HG02970 (cell line): ENCODE measurements around the gene AMER3.

Experiments used
- ATAC-seq: cut with Tn5 transposase; IDR thresholded peaks from one replicate; pipeline ENCODE4 v1.9.1; 2021; ENCODE audit warnings: mild to moderate bottlenecking, moderate library complexity, moderate number of reproducible peaks; ENCODE audit not compliant: unreplicated experiment, low FRiP score

Gene AMER3

GRCh38 chr2:130769343-130769907 lies 14.1 kb downstream of the AMER3 start:
- no peak for ATAC-seq

GRCh38 chr2:130776550-130776949 lies 21.2 kb downstream of the AMER3 start:
- ATAC-seq = no peak

GRCh38 chr2:130778781-130779180 lies 23.4 kb downstream of the AMER3 start:
- ATAC-seq = no peak

GRCh38 chr2:130785466-130786055 lies 30.2 kb downstream of the AMER3 start:
- no peak for ATAC-seq

GRCh38 chr2:130786076-130786475 lies 30.7 kb downstream of the AMER3 start:
- no peak for ATAC-seq

GRCh38 chr2:130787841-130788240 lies 32.5 kb downstream of the AMER3 start:
- ATAC-seq = no peak

- ATAC-seq = no peak
Observed at GRCh38 chr2:130790312-130790711, 35.0 kb downstream of the AMER3 start.

- no peak for ATAC-seq
Observed at GRCh38 chr2:130790804-130791616, 35.7 kb downstream of the AMER3 start.

GRCh38 chr2:130791617-130791939 lies 36.2 kb downstream of the AMER3 start:
- no peak for ATAC-seq

- no peak for ATAC-seq
Observed at GRCh38 chr2:130795431-130795830, 40.1 kb downstream of the AMER3 start.

- no peak for ATAC-seq
Observed at GRCh38 chr2:130796290-130796689, 41.0 kb downstream of the AMER3 start.

- peak; percentile 94 for ATAC-seq
Observed at GRCh38 chr2:130797493-130798435, 42.4 kb downstream of the AMER3 start.

GRCh38 chr2:130798472-130799218 lies 43.3 kb downstream of the AMER3 start:
- ATAC-seq = no peak

GRCh38 chr2:130799295-130799694 lies 44.0 kb downstream of the AMER3 start:
- no peak for ATAC-seq

- no peak for ATAC-seq
Observed at GRCh38 chr2:130805613-130806012, 50.3 kb downstream of the AMER3 start.

- ATAC-seq = no peak
Observed at GRCh38 chr2:130806370-130806769, 51.0 kb downstream of the AMER3 start.

- ATAC-seq = no peak
Observed at GRCh38 chr2:130807659-130808385, 52.5 kb downstream of the AMER3 start.

- ATAC-seq = no peak
Observed at GRCh38 chr2:130808482-130809268, 53.3 kb downstream of the AMER3 start.

GRCh38 chr2:130810490-130810889 lies 55.1 kb downstream of the AMER3 start:
- no peak for ATAC-seq
